GM19372 (cell line): Measurements from ENCODE around the gene PTHLH.
A peak's percentile ranks its signal among the peaks of the same experiment; 100 is the strongest.

ENCODE experiments used
- ATAC-seq: cut with Tn5 transposase; IDR thresholded peaks from one replicate; pipeline ENCODE4 v1.9.1; 2021; ENCODE audit warnings: mild to moderate bottlenecking, low read depth, moderate library complexity; ENCODE audit not compliant: unreplicated experiment

The PTHLH gene

DNA sequence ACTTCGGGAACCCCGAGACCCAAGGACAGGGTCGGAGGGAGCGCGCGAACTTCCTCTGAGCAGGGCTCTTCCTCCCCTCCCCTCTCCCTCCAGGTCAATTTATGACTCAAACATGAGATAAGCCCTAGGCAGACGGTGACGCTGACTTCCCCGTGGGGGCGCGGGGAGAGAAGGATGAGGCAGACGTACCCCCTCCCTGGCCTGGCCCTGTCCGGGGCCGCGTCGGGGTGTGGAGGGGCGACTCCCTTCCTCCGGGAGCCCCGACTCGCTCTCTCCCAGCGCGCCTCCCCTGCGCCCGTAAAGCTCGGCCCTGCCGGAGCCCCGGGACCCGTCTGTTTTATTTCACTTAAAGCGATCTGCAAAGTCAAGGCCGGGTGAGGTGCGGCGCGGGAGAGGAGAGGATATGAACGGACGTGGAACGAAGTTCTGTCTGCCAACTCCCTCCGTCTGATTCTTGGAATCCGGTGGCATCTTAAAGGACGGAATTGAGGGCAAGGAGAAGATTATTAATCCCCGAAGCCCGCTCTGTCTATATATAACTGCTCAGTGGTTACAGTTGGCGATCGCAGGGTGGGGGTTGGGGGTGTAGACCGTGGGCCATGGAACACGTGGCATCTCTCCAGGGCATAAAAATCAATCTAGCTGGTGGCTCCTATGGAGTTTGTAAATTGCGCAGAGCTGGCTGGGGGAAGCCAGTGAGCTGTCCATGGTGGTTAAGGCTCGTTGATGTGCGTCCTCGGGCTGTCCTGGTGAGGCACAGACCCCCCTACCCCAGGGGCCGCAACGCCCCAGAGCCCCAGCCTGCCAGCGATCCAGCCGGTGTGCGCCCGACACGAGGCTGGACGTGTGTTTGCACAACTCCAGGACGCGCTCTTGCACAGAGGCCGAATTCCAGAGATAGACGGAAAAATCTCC lies 2.9 kb upstream of the PTHLH start:
- no peak for ATAC-seq

DNA sequence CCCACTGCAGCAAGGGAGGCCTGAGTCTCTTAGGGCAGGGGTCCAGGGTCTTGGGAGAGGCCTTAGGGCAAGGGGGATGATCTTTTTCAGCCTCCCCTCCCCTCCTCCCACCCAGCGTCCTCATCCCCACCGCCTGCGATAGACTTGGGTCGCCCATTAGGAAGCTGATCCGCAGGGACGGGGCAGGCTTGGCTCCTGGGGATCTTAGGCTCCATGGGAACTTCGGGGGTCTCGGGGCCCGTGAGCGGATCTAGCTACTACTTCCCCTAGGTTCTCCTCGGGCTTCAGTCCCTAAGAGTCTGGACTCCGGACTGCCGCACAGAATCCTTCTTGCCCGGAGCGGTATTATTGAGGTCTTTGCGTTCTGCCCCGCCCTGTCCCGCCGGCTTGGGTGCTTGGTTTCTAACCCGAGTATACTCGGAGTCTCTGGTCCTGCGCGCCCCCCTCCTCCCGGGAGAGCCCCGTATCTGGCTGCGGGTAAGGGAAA lies 2.2 kb upstream of the PTHLH start:
- no peak for ATAC-seq

DNA sequence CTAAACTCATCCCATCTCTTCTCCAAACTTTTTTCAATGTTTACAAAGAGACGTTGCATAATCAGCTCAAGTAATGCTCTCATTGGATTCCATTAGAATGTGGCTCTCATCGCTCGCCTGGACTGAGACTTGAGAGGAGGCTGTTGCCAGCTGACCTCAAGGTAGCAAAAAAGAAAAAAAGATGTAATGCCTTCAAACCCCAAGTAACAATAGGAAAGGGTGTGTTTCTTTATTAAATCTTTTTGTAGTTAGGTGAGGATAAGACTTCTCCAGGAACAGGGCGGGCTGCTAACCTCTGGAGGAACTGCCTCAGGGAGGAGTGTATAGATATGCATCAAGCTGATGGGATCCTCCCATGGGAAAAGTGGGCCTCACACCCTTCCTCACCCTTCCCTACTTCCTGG lies 956 bp upstream of the PTHLH start:
- ATAC-seq = no peak

DNA sequence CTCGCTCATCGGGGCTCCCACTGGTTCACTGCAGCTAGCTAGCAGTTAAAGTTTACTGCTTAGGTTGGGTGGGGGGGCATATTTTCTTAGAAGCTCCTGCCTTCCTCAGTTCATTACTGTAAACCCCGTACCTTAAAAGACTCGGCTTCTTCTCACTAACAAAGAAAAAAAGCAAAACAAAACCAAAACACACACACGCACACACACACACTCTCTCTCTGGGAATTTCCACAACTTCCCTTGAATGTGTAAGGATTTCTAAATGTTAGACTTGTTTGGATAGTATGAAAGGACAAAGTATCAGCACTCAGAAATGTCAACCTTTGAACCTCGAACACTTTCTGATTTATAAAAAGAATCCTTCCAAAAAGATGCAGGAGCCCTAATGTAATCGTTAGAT lies 927 bp downstream of the PTHLH start:
- ATAC-seq = no peak

DNA sequence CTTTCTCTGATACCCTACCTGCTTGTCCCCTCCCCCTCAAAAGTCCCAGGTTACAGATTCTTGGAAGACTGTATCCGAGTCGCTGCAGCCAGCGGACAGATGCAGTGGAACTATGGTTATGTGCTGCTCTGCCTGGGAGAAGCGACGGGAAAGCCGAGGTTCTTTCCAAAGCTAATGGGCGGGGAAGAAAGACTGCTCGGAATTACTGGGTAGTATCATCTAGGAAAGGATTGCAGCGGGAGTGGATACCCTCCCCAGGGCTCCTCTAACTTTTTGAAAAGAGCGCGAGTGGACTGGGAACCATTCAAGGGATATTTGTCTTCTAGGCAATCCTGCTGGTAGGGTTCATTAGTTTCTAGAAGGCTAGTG lies 1.4 kb downstream of the PTHLH start:
- ATAC-seq = no peak

DNA sequence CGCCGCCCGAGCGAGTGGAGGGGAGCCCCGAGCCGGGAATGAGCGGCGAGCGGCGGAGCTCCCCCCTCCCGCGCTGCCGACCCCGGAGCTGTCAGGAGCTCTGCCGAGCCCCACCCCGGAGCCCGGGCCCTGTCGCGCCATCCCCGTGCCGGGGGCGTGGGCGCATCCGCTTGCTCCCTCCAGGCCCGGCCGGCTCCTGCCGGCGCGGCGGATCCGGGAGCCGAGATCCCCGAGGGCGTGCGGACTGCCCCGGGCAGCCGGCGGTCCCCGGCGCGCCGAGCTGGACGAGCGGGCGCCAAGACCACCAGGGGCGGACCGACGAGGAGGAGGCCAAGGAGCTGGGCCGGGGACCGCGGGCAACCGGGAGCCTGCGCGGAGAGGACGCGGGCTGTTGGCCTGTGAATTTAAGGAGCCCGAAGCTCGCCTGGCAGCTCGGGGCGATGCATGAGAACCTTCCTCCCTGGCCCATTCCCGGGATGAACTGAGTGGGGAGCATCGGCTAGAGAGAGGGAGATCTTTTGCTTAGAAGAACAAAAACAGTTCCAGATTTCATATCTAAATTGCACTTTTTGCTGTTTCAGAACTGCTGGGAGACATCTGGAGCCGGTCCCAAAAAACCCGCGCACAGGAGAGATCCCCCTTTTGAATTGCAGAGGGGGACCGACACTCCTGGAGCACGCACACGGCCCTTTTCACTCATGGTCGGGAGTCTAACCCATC lies 2.0 kb downstream of the PTHLH start:
- ATAC-seq = no peak

DNA sequence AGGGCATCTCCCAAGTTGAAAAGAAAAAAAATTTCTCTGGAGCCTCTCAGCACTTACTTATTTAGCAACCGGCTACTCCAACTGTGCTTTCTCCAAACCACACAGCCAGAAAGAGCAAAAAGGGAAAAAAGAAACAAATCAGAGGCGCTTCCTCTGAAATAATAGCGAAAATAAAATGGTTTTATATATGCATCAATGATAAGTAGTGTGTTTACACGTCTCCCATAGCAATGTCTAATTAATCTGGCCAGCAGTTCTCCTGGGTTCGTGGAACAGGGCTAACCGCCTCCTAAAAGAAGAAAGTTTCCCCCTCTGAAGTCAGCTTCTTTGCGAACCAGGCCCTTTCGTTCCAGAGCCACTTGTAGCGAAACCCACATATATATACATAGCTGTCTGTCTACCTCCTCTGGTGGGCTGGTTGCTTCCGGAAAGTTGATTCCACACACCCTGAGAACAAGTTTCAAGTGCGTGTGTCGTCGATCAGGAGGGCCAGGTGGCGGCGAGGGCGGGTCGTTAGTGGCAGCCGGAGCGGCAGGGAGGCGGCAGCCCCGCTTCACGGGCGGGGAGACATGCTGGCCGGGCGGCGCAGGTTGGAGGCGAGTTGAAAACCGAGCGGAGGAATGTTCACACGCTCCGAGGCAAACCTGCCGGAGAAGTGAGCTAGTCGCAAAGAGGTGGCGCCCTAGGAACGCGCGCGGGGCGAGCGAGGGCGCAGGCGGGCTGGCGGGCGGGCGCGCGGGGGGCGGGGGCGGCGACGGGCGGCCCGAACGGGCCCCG lies 2.7 kb downstream of the PTHLH start:
- ATAC-seq = peak; percentile 79

DNA sequence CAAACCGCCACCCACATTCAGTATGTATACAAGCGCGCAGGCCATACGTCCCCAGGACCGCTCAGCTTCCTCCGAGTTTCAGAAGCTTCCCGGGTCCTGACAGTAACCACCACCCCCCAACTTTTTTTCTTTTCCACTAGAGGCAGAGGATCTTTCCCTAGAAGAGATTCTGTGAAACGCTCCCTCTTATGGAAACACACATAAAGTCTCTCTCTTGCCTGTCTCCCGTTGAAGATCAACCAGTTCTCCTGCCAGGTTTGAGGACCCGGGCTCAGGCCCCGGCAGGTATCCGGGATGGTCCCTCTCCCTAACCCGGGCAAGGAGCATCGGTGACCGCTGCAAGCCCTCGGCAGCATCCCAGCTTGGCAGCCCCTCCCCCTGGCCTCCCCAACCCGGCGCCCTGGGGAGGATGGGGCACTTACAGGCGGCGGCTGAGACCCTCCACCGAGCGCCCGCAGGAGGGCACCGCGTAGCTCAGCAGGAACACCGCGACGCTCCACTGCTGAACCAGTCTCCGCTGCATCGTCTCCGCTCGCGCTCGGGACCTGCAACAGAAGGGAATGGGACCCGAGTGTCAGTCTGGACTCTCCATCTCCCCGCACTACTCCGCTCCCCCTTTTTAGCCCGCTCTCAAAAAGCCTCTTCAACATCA lies 3.4 kb downstream of the PTHLH start:
- no peak for ATAC-seq

DNA sequence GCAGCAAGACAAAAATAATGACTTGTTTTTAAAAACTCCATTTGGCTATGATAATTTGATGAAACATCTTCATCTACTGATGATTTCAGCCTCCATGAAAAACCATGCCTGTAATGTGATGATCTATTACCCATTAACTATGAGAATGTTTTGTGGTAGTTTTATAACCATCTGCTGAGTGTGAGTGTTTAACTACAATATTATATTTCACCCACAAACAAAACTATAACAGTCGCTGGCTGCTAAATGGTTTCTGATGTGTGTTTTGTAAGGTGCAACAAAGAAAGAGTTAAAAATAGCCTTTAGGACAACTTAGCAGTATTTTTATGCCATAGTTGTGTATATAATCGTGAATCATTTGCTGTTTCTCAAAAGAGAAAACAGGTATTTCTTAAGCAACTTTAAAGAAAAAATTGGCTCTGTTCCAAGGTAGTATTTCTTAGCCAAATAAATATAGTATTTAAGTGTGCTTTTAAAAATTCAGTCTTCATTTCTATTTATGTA lies 4.9 kb downstream of the PTHLH start:
- ATAC-seq = no peak

DNA sequence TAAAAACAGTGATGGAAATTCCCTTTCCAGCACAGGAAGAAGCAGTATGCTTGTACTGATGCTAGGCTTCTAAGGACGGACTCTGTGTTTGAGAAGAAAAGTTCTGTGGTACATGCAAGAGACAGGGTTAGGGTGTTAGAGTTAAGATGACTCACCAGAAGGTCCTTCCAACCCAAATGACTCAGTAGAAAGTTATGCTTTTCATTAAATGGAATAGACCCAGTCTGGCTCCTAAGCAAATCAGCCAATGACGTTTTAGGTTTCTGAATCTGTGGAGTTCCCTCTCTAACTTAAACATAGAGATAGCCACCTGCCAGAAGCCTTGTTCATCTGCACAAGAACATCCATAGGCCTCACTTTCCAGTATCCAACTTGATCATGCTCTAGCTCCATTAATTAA lies 5.7 kb downstream of the PTHLH start:
- ATAC-seq = no peak

DNA sequence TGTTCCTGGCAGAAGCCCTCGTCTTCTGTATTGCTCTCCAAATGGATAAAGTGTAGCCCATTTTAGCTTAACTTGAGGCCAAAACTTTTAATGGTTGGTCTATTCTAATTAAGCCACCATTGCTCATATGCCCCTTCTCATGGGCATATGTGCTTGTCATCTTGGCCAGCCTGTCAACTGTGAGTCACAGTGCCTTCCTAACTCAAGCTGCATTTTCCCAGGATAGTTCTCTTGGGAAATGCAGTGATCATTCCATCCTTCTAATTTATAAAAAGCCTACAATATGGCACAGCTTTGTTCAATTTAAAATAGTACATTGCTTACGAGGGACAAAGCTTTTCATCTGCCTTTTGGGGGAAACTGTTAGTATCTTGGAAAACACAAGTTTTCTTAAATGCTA lies 6.6 kb downstream of the PTHLH start:
- ATAC-seq = no peak

DNA sequence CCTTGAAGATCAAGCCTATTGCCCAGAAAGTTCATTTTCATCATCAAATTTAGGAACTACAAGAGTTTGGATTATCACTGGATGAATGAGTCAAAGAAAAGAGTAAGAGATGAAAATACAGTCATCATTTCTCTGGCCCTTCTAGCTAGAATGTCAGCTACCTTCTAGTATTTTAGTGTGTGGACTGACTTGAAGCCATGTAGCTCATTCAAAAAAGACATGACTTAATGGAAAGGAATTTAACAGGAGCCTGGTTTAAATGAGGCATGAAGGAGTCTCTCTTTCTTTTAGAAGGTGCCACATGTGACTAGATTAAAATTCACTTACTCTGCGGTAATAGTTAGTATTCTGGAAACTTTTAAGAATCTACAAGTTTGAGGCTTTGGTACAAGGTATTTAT lies 7.1 kb downstream of the PTHLH start:
- ATAC-seq = no peak

DNA sequence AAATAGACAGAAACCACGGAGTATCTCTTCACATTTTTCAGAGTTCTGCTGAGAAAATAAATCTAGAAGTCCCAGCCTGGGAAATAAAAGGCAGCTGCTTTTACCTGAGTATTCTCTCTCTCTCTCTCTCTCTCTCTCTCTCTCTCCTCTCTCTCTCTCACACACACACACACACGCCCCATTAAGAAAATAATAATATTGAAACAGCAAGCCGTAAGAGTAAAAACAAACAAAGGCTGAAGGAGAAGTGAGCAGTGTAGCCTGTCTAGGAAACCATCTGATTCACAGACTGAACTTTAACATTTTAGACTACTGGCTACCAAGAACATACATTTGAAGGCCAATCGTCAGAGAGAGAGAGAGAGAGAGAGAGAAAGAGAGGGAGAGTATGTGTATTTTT lies 8.4 kb downstream of the PTHLH start:
- ATAC-seq = no peak

DNA sequence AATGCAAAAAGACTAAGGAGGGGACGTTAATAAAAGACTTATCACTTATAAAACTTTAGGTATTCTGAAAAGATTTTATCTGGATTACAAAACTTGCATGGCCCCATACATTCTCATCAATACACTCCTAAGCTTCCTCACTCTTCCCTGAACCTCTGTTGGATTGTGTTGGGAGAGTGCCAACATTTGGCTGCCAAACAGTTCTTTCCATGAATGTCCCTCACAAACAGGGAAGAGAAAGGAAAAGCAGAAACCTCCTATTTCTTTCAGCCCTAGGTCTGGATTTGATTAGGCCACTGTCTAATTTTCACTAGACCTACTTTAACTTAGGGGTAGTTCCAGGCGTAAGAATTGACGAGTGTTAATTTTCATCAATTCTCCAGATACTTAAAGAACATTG lies 11.7 kb downstream of the PTHLH start:
- no peak for ATAC-seq

DNA sequence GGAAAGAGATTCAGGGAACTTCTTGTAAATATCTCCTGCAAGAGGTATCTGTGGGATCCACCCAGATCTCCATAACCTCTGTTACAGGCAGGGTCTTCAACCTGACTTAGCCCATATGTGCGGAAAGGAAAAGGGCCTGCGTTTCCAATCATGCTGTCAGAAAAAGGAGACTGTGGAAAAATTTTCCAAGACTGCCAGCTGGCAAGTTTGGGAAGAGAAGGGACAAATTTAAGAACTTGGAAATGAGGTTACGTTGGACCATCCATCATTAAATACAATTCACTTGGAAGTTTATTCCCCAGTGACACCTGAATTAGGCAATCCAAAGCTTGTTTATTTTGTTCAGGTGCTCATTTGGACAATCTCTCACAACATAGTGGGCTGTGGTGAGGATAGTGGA lies 13.9 kb downstream of the PTHLH start:
- ATAC-seq = no peak

DNA sequence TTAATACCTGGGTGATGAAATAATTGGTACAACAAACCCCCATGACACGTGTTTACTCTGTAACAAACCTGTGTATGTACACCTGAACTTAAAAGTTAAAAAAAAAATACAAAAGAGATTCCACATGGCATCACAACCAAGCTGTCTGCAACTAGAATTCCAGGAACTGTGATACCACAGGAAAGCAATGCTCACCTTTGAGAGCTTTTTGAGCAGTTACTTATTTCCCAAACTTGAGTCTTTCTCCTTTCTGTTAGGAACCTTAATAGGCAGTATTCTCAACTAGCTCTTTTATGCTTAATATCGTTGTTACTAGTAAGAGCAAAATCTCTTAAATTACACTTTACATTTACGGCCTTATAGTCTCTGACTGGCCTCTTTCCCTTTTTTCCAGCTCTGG lies 15.2 kb downstream of the PTHLH start:
- no peak for ATAC-seq

DNA sequence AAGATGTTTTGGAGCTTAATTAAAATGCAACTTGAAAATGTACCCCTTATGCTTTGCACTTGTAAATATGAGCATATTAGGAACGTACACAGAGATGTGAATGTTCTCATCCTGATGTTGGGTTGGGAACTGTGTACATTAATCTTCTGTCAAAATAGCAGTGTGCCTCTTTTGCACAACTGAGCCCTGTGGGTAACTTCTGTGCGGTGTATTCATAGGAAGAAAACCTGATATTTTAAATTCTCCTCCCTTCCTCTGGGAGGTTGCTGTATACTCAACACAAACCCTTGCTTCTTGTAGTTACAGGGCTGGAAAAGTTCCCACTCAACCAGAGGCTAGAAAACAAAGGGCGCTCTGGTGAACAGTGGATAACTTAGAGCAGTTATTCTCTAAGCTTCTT lies 18.7 kb downstream of the PTHLH start:
- ATAC-seq = no peak

DNA sequence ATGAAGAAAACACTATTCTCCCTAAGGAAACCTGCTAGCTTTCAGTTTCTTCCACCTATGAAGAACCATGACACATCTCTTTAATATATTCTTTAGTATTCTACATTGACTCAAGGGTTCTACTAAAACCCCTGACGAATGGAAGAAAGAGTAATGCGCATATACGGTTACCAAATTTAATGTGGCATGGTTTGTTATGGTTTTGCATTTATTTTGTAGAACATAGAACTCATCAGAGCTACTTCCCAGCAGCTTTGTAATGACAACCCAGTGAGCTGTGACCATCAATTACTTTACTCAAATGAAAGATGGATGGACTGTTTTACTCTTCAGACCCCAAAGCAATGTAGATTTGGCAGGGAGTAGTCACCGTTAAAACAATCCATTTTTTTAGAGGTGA lies 19.2 kb downstream of the PTHLH start:
- no peak for ATAC-seq

DNA sequence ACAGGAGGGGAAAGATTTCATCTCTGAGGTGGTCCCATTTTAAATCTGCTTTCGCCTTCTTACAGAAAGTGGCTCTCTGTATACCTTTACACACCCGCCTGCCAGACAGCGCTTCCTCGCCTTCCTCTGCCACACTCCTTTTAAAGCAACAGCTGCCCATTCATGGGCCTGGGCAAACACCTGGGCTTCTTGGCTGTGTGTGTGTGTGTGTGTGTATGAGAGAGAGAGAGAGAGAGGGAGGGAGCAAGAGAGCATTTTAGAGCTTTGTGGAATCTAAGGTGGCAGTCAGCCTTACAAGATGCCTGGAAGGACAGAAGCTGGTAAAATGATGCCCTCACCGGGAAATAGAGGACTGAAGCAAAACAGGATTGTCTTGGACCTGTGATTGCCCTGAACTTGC lies 20.0 kb downstream of the PTHLH start:
- ATAC-seq = no peak

DNA sequence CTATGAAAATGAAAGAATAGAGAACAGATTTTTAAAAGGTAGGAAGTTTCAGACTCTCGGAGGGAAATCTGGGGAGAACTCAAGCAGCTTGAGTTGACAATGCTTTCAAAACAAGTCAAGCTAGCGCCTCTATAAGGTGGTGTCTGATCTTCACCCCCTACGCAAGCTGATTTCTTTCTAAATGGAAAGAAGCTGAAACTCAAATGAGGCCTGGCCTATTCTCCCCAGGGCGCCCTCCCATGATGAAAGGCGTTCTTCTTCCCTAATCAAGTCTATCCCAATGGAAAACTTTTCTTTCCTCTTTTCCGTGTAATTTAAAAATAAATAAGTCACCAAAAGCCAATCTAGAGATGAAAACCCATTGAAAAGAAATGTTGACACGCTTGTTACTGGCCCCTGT lies 20.6 kb downstream of the PTHLH start:
- ATAC-seq = no peak
